DOHH2 (cell line): ENCODE data around the gene INPP5F.
A peak's percentile ranks its signal among the peaks of the same experiment; 100 is the strongest.

Source experiments
- H3F3A ChIP-seq: fragments of 200-600 bp; sonication (generic), shearing (Covaris generic); 2 replicates; pipeline ENCODE4 v1.6.0; 2016; ENCODE audit warnings: antibody characterized with exemption, mild to moderate bottlenecking; ENCODE audit not compliant: control insufficient read depth, insufficient read depth
- H3K27ac ChIP-seq: fragments of 200-600 bp; sonication (generic); 2 replicates; pipeline ENCODE4 v1.5.1; 2014; ENCODE audit warnings: low read depth, mild to moderate bottlenecking, low read length, moderate library complexity
- H3K27me3 ChIP-seq: fragments of 200-600 bp; sonication (generic); 2 replicates; pipeline ENCODE4 v1.6.1; 2014; ENCODE audit warnings: mild to moderate bottlenecking, low read length, mixed read lengths; ENCODE audit not compliant: control insufficient read depth
- H3K36me3 ChIP-seq: fragments of 200-600 bp; sonication (generic); 2 replicates; pipeline ENCODE4 v1.6.1; 2014; ENCODE audit warnings: mild to moderate bottlenecking, low read length, moderate library complexity, mixed read lengths; ENCODE audit not compliant: control insufficient read depth
- H3K4me1 ChIP-seq: fragments of 200-600 bp; sonication (generic); 2 replicates; pipeline ENCODE4 v1.6.1; 2014; ENCODE audit warnings: mild to moderate bottlenecking, low read length, mixed read lengths; ENCODE audit not compliant: control insufficient read depth
- H3K4me2 ChIP-seq: fragments of 200-600 bp; sonication (generic); 2 replicates; pipeline ENCODE4 v1.6.0; 2014; ENCODE audit warnings: mild to moderate bottlenecking, low read length, moderate library complexity
- H3K4me3 ChIP-seq: fragments of 200-600 bp; sonication (generic); 2 replicates; pipeline ENCODE4 v1.5.1; 2014; ENCODE audit warnings: mild to moderate bottlenecking, low read length, mixed read lengths
- H3K79me2 ChIP-seq: fragments of 200-600 bp; sonication (generic); 2 replicates; pipeline ENCODE4 v1.6.1; 2014; ENCODE audit warnings: mild to moderate bottlenecking, low read length, mixed read lengths; ENCODE audit not compliant: control insufficient read depth
- H3K9me2 ChIP-seq: fragments of 200-600 bp; sonication (generic); replicated peaks from 2 replicates; pipeline ENCODE4 v1.6.1; 2014; ENCODE audit warnings: mild to moderate bottlenecking, low read length, mixed read lengths; ENCODE audit not compliant: control insufficient read depth
- H3K9me3 ChIP-seq: fragments of 200-600 bp; sonication (generic); 2 replicates; pipeline ENCODE4 v1.6.1; 2014; ENCODE audit warnings: antibody characterized with exemption, low read length, mixed read lengths; ENCODE audit not compliant: control insufficient read depth, insufficient read depth
- H4K20me1 ChIP-seq: fragments of 200-600 bp; sonication (generic); 2 replicates; pipeline ENCODE4 v1.6.0; 2014; ENCODE audit warnings: low read depth, mild to moderate bottlenecking, antibody characterized with exemption, low read length, moderate library complexity; ENCODE audit not compliant: control insufficient read depth, insufficient read depth
- CTCF ChIP-seq: fragments of 200-600 bp; sonication (generic); IDR thresholded peaks from one replicate; pipeline ENCODE4 v1.5.1; 2014; ENCODE audit warnings: antibody characterized with exemption, mild to moderate bottlenecking, low read depth, low read length; ENCODE audit not compliant: poor library complexity, severe bottlenecking
- EZH2phosphoT487 ChIP-seq: fragments of 200-600 bp; sonication (generic); IDR thresholded peaks from 2 replicates; pipeline ENCODE4 v1.6.1; 2017; ENCODE audit warnings: borderline replicate concordance, mild to moderate bottlenecking, antibody characterized with exemption, low read length, moderate library complexity, mixed read lengths

Gene INPP5F

GRCh38 chr10:119693262-119693957, 32.4 kb upstream of the INPP5F start:
- Histone ChIP-seq H3K4me2 (no peak overlapping the region), H3K4me3 (no peak overlapping the region)

DNA sequence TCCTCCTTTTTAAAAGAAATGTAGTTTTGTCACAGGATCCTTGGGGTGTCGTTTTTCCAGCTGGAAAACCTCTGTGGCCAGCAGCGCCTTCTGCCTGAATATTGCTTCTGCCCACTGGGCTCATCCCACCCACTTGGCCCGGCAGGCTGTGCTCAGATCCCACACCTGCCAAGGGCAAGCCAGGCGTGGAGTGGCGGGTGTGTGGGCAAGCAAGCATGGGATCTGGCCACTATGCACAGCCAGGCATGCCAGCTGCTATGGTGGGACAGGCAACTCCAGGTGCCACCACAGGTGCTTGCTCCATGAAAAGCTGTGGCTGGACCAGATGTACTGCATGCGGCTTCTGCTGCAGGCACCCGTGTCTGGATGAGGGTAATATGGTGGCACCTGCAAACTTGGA, 31.2 kb upstream of the INPP5F start:
- H3K4me1 ChIP-seq, result peaks cover 7% of the 10 kb centered on the region

More at GRCh38 chr10:119693262-119693957, 32.4 kb upstream of the INPP5F start:
- Histone ChIP-seq H3F3A (no peaks in the 10 kb centered on the region), H4K20me1 (no peaks in the 10 kb centered on the region), H3K9me2 (no peaks in the 10 kb centered on the region), H3K4me1 (no peaks in the 10 kb centered on the region), H3K27me3 (no peaks in the 10 kb centered on the region), H3K9me3 (peaks cover 3% of the 10 kb centered on the region; the same call in 1 of the 2 replicates), H3K36me3 (no peaks in the 10 kb centered on the region), H3K27ac (no peak overlapping the region), H3K79me2 (no peaks in the 10 kb centered on the region)
- TF ChIP-seq EZH2phosphoT487, result no peak

GRCh38 chr10:119700321-119700954, 25.4 kb upstream of the INPP5F start:
- Histone ChIP-seq H4K20me1 (no peaks in the 10 kb centered on the region), H3K27ac (peak overlapping the region; percentile 63), H3K36me3 (no peaks in the 10 kb centered on the region), H3F3A (peaks cover 32% of the 10 kb centered on the region), H3K9me2 (no peaks in the 10 kb centered on the region), H3K79me2 (no peaks in the 10 kb centered on the region), H3K4me1 (peaks cover 64% of the 10 kb centered on the region), H3K9me3 (no peaks in the 10 kb centered on the region), H3K4me3 (peak overlapping the region; percentile 36), H3K4me2 (peak overlapping the region; percentile 49), H3K27me3 (no peaks in the 10 kb centered on the region)
- TF ChIP-seq EZH2phosphoT487 (no peak), CTCF (no peak)

More for the DNA sequence above, 31.2 kb upstream of the INPP5F start:
- Histone ChIP-seq H3K9me3 (peaks cover 3% of the 10 kb centered on the region; the same call in 1 of the 2 replicates), H3K4me3 (no peak overlapping the region), H3K79me2 (no peaks in the 10 kb centered on the region), H3K4me2 (no peak overlapping the region), H3K9me2 (no peaks in the 10 kb centered on the region), H3K27me3 (no peaks in the 10 kb centered on the region), H3K36me3 (no peaks in the 10 kb centered on the region), H4K20me1 (no peaks in the 10 kb centered on the region), H3F3A (no peaks in the 10 kb centered on the region), H3K27ac (no peak overlapping the region)
- TF ChIP-seq EZH2phosphoT487 (no peak), CTCF (no peak)

DNA sequence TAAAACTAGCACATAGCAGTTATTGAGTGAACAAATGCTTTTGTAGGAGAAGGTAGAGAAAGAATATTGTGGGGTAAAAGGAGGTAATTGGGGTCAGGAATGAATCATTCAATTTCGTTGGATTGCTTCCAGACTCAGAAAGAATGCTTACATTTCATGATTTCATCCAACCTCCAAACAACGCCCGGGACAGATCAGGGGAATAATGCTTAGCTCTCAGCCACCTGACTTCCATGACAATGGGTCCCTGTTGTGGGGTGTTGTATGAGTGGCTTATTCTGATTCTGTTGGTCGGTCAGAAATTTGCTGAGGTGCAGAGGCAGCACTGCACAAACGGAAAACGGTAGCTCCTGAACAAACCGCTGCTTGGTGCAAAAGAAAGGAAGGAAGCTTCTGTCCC, 24.0 kb upstream of the INPP5F start:
- H3F3A ChIP-seq, result peaks cover 32% of the 10 kb centered on the region
- H3K4me2 ChIP-seq, result peak overlapping the region; percentile 34
- no peaks in the 10 kb centered on the region for H3K79me2 ChIP-seq
- H3K36me3 ChIP-seq, result 0 out of 2 replicates have a peak, but pooled peaks cover 3% of the 10 kb centered on the region
- no peaks in the 10 kb centered on the region for H4K20me1 ChIP-seq
- 0 out of 2 replicates have a peak overlapping the region, but pooled peaks have one; percentile 15 for H3K4me3 ChIP-seq
- H3K9me3 ChIP-seq, result peaks cover 8% of the 10 kb centered on the region; the same call in 1 of the 2 replicates
- TF ChIP-seq CTCF (no peak), EZH2phosphoT487 (no peak)
- H3K4me1 ChIP-seq, result peaks cover 76% of the 10 kb centered on the region
- H3K27me3 ChIP-seq, result no peaks in the 10 kb centered on the region
- H3K9me2 ChIP-seq, result no peaks in the 10 kb centered on the region
- no peak overlapping the region for H3K27ac ChIP-seq
